ENCODE measurements around the gene FMN1. TPM values are rescaled to one million over a fixed set of nuclear protein-coding genes. Genes with fewer than 3 reads are reported as not detected.

FMN1 gene
- total RNA-seq, 1 experiment from 2014 or later, result 25.8 TPM

GRCh38 chr15:33125894-33126537 lies 68.5 kb downstream of the FMN1 start:
- TF ChIP-seq CTCF (conservative IDR thresholded peaks at IDR 0.05), result no peak
- TF ChIP-seq EZH2 (IDR thresholded peaks at IDR 0.05; ENCODE audit: low read depth), result no peak
- DNase-seq, result no peak
- ChIA-PET POLR2A (ENCODE audit: unreplicated experiment) (no interaction called here), CTCF (no interaction called here)
- intact Hi-C loops (cut with micrococcal nuclease; ENCODE audit: unreplicated experiment), result no loop called here
- Histone ChIP-seq H3K79me2 (ENCODE audit: low read depth) (no peaks in the 10 kb centered on the region), H3K9me2 (ENCODE audit: insufficient read depth) (no peaks in the 10 kb centered on the region), H3K4me3 (no peak overlapping the region), H3K27me3 (ENCODE audit: insufficient read depth, low read depth) (no peaks in the 10 kb centered on the region), H3K36me3 (ENCODE audit: low read depth) (no peaks in the 10 kb centered on the region), H3K4me2 (no peak overlapping the region), H3K27ac (no peak overlapping the region), H3K9me3 (ENCODE audit: insufficient read depth, low read depth) (no peaks in the 10 kb centered on the region), H3F3A (ENCODE audit: insufficient read depth, low read depth) (no peaks in the 10 kb centered on the region), H4K20me1 (ENCODE audit: insufficient read depth) (no peaks in the 10 kb centered on the region), H3K4me1 (replicated peaks; ENCODE audit: insufficient read depth) (no peaks in the 10 kb centered on the region), H2AFZ (no peak overlapping the region)
- no TSS peak for BruUV-seq (replicated peaks)

- Histone ChIP-seq H3K9me2 (ENCODE audit: insufficient read depth) (no peaks in the 10 kb centered on the region), H3K27ac (no peak overlapping the region), H3K79me2 (ENCODE audit: low read depth) (no peaks in the 10 kb centered on the region), H3K4me3 (no peak overlapping the region), H3F3A (ENCODE audit: insufficient read depth, low read depth) (no peaks in the 10 kb centered on the region), H3K4me2 (no peak overlapping the region), H3K27me3 (ENCODE audit: insufficient read depth, low read depth) (no peaks in the 10 kb centered on the region), H2AFZ (no peak overlapping the region), H3K4me1 (replicated peaks; ENCODE audit: insufficient read depth) (no peaks in the 10 kb centered on the region), H3K36me3 (ENCODE audit: low read depth) (no peaks in the 10 kb centered on the region), H4K20me1 (ENCODE audit: insufficient read depth) (no peaks in the 10 kb centered on the region), H3K9me3 (ENCODE audit: insufficient read depth, low read depth) (no peaks in the 10 kb centered on the region)
- intact Hi-C loops (cut with micrococcal nuclease; ENCODE audit: unreplicated experiment), result no loop called here
- ChIA-PET CTCF (no interaction called here), POLR2A (ENCODE audit: unreplicated experiment) (no interaction called here)
- no peak for DNase-seq
- no TSS peak for BruUV-seq (replicated peaks)
- TF ChIP-seq CTCF (conservative IDR thresholded peaks at IDR 0.05) (no peak), EZH2 (IDR thresholded peaks at IDR 0.05; ENCODE audit: low read depth) (no peak)
Observed at GRCh38 chr15:33124811-33125210, 69.7 kb downstream of the FMN1 start.

- no peaks in the 10 kb centered on the region for H3F3A ChIP-seq (ENCODE audit: insufficient read depth, low read depth)
- no peaks in the 10 kb centered on the region for H4K20me1 ChIP-seq (ENCODE audit: insufficient read depth)
- ChIA-PET CTCF (no interaction called here), POLR2A (ENCODE audit: unreplicated experiment) (interaction anchor here (0.6 kb wide), 1 partner anchor 20 kb away, joined by 6 read pairs; no protein-coding TSS in a partner anchor)
- no peaks in the 10 kb centered on the region for H3K79me2 ChIP-seq (ENCODE audit: low read depth)
- H2AFZ ChIP-seq, result no peak overlapping the region
- intact Hi-C loops (cut with micrococcal nuclease; ENCODE audit: unreplicated experiment), result no loop called here
- no peak for DNase-seq
- no peak overlapping the region for H3K27ac ChIP-seq
- TF ChIP-seq CTCF (conservative IDR thresholded peaks at IDR 0.05), result no peak
- no peak for TF ChIP-seq EZH2 (IDR thresholded peaks at IDR 0.05; ENCODE audit: low read depth)
- no TSS peak for BruUV-seq (replicated peaks)
- H3K9me2 ChIP-seq (ENCODE audit: insufficient read depth), result no peaks in the 10 kb centered on the region
- H3K36me3 ChIP-seq (ENCODE audit: low read depth), result no peaks in the 10 kb centered on the region
- H3K4me2 ChIP-seq, result no peak overlapping the region
- H3K9me3 ChIP-seq (ENCODE audit: insufficient read depth, low read depth), result no peaks in the 10 kb centered on the region
- no peaks in the 10 kb centered on the region for H3K27me3 ChIP-seq (ENCODE audit: insufficient read depth, low read depth)
- H3K4me1 ChIP-seq (replicated peaks; ENCODE audit: insufficient read depth), result no peaks in the 10 kb centered on the region
- H3K4me3 ChIP-seq, result no peak overlapping the region
Observed at GRCh38 chr15:33124279-33124678, 70.2 kb downstream of the FMN1 start.
